Stimulated activated CD4-positive, alpha-beta T cell treated with anti-CD3 and anti-CD28 coated beads, Interleukin-12 subunit alpha, Interleukin-12 subunit beta, amount 100 ng/mL, for 24 hours (primary cell): ENCODE measurements around the gene CMIP.

Experiments
- DNase-seq, 2 experiments: peaks; one replicate each; pipeline ENCODE4 v3.0.0-alpha.2; 2020; ENCODE audit warnings: low read depth in 2 of 2

Gene CMIP

DNA sequence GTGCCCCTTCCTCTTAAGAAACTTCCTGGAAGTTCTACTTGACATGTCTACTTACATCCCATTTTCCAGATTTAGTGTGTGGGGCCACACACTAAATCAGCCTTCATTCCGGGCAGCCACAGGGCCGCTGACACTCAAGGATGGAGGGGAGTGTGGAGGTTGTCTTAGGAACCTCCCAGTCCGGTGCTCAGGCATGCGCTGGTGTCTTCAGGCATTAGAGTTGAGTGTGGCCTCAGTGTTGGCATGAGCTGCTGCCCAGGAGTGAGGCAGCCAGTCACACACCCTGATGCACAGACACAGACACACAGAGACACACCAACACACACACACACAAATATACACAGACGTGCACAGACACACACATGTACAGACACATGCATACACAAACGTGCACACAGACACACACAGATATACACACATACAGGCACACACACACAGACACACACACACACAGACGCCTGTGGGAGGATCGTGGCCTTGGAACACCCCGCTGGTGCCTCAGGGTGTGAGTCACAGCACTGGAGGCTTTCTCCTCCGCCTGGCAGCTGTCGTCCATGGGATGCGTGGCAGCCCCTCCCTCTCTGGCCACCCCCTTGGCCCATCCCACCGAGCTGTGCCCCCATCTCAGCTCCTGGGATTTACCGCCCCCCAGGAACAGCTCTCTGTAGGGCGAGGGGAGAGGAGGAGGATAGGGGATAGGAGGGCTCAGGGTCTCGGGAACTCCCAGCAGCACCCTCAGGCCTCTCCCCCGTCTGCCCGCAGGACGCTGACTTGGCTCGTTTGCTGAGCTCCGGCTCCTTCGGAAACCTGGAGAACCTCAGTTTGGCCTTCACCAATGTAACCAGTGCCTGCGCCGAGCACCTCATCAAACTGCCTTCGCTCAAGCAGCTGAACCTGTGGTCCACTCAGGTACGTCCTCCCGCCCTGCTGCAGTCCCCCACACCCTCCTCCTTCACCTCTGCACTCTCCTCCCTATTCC is 258.9 kb downstream of the CMIP start:
- no peak for DNase-seq

GRCh38 chr16:81705261-81705660 is 260.7 kb downstream of the CMIP start:
- DNase-seq = no peak

DNA sequence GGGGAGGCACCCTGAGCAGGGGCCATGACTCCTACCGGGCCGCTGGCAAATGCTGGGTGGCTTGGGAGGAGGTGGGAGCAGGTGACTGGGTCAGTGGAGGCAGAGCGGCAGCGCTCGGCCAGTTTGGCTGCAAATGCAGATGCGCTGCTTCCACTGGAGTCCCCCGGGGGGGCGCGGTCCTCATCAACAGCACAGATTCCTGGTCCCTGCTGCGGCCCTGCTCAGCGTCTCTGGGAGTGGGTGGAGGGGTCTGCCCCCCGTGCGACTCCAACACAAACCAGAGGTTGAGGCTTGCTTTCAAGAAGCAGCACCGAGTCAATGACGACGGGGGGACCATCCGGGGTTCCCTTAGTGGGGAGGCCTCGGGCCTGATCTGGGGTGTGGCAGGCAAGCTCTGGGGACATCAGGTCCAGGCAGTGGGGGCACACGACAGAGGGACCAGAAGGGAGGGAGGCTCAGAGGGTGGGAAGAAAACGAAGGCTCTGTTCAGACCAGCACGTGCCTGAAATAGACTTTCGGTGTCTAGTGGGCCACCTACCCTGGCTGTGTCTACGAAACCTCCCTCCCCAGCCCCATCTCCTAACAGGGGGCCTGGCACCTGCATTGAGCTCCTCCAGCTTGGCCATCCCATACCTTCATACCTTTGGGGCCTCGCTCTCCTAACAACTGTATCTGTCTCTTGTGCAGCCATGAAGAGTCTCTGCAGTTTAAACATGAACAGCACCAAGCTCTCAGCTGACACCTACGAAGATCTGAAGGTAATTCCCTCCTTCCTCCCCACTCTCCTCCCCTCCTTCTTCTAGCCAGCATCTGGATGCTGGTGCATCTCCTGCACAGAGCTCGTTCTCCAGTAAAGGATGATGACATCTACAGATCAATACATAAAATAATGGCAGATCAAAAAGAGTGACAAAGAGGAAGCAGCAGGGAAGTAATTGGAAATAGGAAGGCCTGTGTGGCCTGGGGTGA is 262.0 kb downstream of the CMIP start:
- DNase-seq = no peak

GRCh38 chr16:81707411-81708265 is 263.0 kb downstream of the CMIP start:
- DNase-seq = no peak

GRCh38 chr16:81708266-81709015 is 263.8 kb downstream of the CMIP start:
- DNase-seq = no peak

GRCh38 chr16:81709016-81709900 is 264.6 kb downstream of the CMIP start:
- DNase-seq = no peak

GRCh38 chr16:81710044-81710443 is 265.4 kb downstream of the CMIP start:
- no peak for DNase-seq

DNA sequence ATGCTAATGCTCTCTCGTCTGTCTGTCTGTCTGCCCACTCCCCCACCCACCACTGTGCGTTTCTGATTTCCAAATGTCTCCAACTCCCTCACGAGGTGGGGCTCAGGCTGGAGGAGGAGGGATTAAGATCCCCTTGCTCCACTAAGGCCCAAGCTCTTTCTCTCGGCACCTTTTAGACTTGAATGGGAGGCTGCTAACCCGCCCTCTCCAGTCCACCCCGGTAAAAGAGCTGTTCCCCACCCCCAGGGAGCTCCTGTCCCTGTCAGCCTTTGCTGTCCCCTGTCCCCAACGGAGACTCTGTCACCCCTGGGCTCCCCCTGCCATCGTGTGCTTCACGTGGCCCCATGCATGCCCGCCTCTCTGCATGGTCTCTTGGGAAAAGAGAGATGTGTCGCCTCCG is 266.0 kb downstream of the CMIP start:
- DNase-seq = no peak

DNA sequence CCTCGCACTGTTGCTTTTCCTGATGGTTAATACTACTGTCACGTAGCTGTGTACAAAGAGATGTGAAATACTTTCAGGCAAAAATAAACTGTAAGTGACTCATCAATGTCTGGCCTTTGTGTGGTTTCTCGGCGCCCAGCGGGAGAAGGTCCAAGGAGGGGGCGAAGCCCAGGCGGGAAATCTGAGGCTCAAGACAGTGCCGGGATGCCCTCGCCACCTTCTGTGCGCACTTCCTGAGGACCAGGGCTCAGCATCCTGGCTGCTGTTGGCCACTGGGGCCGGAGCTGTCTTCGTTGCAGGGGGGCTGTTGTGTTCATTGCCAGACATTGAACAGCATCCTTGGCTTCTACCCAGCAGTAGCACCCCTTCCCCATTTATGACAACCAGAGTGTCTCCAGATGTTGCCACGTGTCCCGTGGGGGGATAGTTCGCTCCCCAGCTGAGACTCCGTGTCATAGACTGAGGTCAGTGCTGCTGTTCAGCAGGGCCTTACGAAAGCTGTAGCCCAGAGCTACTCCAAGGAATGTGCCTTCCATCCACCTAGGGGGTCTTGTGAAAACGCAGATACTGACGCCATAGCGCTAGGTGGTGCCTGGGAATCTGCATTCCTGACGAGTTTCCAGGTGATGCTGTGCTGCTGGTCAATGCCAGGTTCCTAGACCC is 267.2 kb downstream of the CMIP start:
- DNase-seq = no peak

DNA sequence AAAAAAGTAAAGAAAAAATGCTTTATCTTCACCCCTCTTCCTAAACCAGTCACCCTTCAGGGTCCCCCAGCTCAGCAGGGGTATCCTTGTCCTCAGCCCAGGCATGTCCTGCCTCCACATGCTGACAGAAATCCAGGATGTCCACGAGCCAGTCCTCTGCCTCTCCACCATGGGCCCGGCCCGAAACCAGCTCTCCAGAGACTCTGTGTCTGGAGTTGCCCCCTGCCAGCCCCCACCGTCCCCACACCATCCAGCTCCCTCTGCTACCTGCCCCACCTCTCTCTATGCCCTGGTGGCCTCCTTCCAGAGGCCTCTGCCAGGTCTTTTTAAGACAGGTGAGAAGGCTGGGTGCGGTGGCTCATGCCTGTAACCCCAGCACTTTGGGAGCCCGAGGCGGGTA is 268.1 kb downstream of the CMIP start:
- DNase-seq = no peak

- no peak for DNase-seq
Observed at GRCh38 chr16:81713295-81713772, 268.7 kb downstream of the CMIP start.

DNA sequence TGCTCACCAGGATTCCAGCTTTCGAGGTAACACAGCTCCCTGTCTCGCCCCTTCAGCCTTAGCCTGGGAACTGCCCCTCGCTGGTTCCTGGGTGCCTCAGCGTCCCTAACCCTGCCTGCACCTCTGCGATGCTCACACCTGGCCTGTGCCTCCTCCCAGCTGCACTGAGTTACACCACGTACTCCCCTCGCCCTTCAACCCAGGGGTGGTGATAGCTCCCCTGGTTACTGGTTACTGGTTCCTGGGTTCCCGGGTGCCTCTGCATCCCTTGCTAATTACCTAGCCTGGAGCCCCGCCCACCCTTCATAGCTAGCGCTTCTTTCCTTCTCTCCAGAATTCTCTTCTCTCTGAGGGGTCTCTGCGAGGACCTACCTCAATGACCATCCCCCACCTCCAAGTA is 269.2 kb downstream of the CMIP start:
- DNase-seq = no peak

DNA sequence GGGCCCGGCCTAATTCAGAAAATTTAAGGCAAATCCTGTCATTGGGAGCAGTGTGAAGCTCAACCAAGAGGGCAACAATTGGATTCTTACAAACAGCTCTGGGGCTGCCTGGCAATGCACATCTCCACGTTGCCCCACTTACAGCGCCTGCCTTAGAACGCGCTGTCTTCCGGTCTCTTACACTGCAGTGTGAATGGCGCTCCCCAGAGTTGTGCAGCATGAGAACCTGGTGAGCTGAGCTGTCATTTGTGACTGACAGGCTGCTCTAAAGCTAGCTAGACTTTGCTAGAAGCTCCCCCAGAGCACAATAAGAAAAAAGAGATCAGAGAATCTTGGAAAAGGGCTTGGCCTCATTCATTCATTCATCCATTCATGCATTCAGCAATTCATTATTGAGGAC is 270.0 kb downstream of the CMIP start:
- DNase-seq = no peak

DNA sequence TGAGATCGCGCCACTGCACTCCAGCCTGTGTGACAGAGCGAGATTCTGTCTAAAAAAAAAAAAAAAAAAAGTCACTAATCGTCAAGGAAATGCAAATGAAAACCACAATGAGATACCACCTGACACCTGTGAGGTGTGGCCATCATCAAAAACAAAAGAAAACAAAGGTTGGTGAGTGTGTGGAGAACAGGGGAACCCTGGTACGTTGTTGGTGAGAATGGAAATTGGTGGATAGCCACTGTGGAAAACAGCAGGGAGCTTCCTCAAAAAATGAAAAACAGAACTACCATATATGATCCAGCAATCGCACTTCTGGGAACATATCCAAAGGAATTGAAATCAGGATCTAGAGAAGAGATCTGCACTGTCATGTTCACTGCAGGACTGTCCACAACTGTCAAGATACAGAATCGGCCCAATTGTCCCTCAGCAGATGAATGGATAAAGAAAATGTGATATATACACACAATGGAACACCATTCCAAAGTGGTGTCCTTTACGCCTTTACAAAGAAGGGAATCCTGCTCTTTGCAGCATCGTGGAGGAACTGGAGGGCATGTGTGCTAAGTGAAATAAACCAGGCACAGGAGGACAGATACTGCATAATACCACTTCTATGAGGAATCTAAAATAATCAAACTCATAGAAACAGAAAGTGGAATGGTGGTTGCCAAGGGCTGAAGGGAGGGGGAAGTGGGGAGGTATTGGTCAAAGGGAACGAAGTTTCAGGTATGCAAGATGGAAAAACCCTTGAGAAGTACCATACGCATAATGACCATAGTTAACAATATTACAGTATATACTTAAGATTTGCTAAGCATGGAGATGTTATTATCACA is 271.0 kb downstream of the CMIP start:
- no peak for DNase-seq

DNA sequence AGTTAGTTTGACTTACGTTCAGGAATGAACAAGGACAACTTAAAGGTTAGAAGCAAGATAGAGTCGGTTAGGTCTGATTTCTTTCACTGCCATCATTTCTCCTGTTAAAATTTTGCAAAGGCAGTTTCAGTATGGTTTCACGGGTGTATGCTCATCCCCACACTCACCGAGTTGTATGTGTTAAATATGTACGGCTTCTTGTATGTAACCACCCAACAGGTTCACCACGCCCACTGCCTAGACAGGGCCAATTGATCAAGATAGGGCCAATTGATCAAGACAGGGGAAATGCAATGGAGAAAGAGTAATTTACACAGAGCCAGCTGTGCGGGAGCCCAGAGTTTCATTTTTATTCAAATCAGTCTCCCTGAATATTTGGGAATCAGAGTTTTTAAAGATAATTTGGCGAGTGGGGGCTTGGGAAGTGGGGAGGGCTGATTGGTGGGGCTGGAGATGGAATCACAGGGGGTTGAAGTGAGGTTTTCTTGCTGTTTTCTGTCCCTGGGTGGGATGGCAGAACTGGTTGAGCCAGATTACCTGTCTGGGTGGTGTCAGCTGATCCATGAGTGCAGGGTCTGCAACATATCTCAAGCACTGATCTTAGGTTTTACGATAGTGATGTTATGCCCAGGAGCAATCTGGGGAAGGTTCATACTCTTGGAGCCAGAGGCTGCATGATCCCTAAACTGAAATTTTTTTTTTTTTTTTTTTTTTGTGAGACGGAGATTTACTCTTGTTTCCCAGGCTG is 272.0 kb downstream of the CMIP start:
- DNase-seq = no peak

- DNase-seq = no peak
Observed at GRCh38 chr16:81717662-81718189, 273.1 kb downstream of the CMIP start.

DNA sequence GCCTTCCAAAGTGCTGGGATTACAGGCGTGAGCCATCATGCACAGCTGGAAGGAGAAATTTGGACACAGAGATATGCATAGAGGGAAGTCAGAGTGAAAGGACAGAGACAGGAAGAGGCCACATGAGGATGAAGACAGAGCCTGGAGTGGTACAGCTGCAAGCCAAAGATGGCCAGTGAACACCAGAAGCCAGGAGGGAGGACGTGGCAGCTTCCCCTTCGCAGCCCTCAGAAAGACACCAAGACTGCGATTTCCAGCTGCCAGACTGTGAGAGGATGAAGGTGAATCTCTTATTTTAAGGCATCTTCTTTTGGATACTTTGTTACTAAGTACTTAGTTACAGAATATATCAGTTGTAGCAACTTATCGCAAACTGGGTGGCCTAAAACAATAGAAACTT is 274.0 kb downstream of the CMIP start:
- no peak for DNase-seq
